IPS-11a (cell line): ENCODE measurements around the gene RNF220.
"Not testable (repeated sequence)": the region's sequence is repeated elsewhere in the genome, so short reads cannot be mapped to it uniquely, and the experiment has no call there.

Source experiments
- H3K4me3 ChIP-seq: one replicate; pipeline ENCODE4 v1.5.1; 2013; ENCODE audit warnings: low read depth, low read length, control low read depth

The RNF220 gene

GRCh38 chr1:44648529-44649250 is 243.6 kb downstream of the RNF220 start:
- H3K4me3 ChIP-seq: no peak overlapping the region

- no peak overlapping the region for H3K4me3 ChIP-seq
Observed at GRCh38 chr1:44649788-44650158, 244.7 kb downstream of the RNF220 start.

GRCh38 chr1:44650159-44650831 is 245.2 kb downstream of the RNF220 start:
- no peak overlapping the region for H3K4me3 ChIP-seq

- no peak overlapping the region for H3K4me3 ChIP-seq
Observed at GRCh38 chr1:44651069-44651468, 246.0 kb downstream of the RNF220 start.

- no peak overlapping the region for H3K4me3 ChIP-seq
Observed at GRCh38 chr1:44652445-44653106, 247.5 kb downstream of the RNF220 start.

- H3K4me3 ChIP-seq: no peak overlapping the region
Observed at GRCh38 chr1:44653107-44653964, 248.3 kb downstream of the RNF220 start.

GRCh38 chr1:44654621-44655187 is 249.6 kb downstream of the RNF220 start:
- no peak overlapping the region for H3K4me3 ChIP-seq

GRCh38 chr1:44655609-44656008 is 250.6 kb downstream of the RNF220 start:
- H3K4me3 ChIP-seq: no peak overlapping the region

- H3K4me3 ChIP-seq: no peak overlapping the region
Observed at GRCh38 chr1:44659566-44659965, 254.5 kb downstream of the RNF220 start.

- no peak overlapping the region for H3K4me3 ChIP-seq
Observed at GRCh38 chr1:44660176-44660575, 255.1 kb downstream of the RNF220 start.

GRCh38 chr1:44661781-44662682 is 257.0 kb downstream of the RNF220 start:
- H3K4me3 ChIP-seq: no peak overlapping the region

GRCh38 chr1:44662683-44663030 is 257.6 kb downstream of the RNF220 start:
- no peak overlapping the region for H3K4me3 ChIP-seq

- H3K4me3 ChIP-seq: no peak overlapping the region
Observed at GRCh38 chr1:44663417-44663816, 258.4 kb downstream of the RNF220 start.

- H3K4me3 ChIP-seq: no peak overlapping the region
Observed at GRCh38 chr1:44664730-44665370, 259.8 kb downstream of the RNF220 start.

GRCh38 chr1:44666719-44667118 is 261.7 kb downstream of the RNF220 start:
- not testable (repeated sequence) for H3K4me3 ChIP-seq

GRCh38 chr1:44670751-44671640 is 265.9 kb downstream of the RNF220 start:
- no peak overlapping the region for H3K4me3 ChIP-seq

GRCh38 chr1:44672254-44672955 is 267.4 kb downstream of the RNF220 start:
- no peak overlapping the region for H3K4me3 ChIP-seq
